HG03139 (cell line): Measurements from ENCODE around the gene PRDM12.
"Not testable (repeated sequence)": the region's sequence is repeated elsewhere in the genome, so short reads cannot be mapped to it uniquely, and the experiment has no call there.

Experiments
- ATAC-seq: cut with Tn5 transposase; IDR thresholded peaks from one replicate; pipeline ENCODE4 v1.9.1; 2021; ENCODE audit not compliant: unreplicated experiment

The PRDM12 gene

DNA sequence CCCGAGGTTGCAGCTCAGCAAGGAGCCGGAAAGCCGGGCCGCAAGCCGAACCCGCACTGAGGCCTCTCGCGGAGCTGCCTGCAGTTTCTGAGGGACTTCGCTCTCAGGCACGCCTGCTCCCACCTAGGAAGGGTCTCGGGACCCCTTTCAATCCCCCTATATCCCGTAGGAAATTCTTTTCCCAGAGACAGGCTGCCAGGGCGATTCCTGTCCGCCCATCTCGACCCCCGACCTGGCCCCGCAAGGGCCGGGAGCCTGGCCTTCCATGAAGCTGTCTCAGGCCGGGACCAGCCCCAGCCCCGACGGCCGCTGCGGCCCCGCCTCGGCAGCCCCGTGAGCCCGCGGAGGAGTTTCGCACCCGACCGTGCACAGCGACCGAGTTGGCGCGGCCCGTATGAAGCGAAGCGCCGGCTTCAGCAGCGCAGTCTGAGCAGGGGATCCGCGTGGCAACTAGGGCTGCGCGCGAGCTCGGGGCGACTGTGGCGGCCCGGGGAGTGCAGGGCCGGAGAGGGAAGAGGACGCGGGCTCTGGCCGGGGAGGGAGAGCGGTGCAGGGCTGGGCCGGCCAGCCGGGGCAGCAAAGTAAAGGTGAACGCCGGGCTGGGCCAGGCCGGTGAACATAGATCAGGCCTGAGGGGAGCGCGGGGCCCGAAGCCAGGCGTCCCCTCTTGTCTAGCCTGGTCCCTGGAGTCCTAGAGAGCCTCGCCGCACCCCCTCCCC, 977 bp upstream of the PRDM12 start:
- no peak for ATAC-seq

DNA sequence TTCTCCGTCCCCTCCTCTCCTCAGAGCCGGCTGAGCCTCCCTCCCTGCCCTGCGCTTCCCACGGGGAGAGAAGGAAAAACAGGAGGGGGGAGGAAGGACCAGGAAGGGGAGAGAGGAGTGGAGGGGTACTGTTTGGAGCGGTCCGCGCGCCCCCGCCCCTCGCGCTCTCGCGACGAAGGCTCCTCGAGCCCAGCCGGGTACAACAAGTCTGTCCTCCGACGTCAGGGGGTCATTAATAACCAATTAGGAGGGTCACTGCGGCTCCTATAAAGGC, 480 bp upstream of the PRDM12 start:
- ATAC-seq, result no peak

DNA sequence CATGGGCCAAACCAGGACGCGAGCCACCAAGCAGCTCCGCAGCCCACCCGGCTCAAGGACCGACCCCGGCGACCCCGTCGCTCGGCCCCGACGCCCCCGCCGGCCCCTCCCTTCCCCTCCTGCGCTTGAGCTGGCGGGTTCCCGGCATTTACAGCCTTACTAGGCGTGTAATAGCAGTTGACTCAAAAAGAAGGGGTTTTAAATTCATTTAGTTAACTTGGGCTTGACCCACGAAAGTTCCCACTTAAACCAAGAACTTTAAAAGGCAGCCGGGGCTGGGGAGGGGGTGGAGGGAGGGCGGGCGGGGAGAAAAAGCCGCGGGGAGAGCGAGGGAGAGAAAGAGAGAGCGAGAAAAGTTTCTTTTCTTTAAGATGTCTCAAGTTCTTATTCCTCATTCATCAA, 636 bp downstream of the PRDM12 start:
- no peak for ATAC-seq

GRCh38 chr9:130665431-130666392, 1.3 kb downstream of the PRDM12 start:
- ATAC-seq, result no peak

GRCh38 chr9:130666393-130667119, 2.2 kb downstream of the PRDM12 start:
- no peak for ATAC-seq

- no peak for ATAC-seq
These were observed 2.7 kb downstream of the PRDM12 start for GRCh38 chr9:130667120-130667435.

GRCh38 chr9:130668196-130668595, 3.8 kb downstream of the PRDM12 start:
- no peak for ATAC-seq

DNA sequence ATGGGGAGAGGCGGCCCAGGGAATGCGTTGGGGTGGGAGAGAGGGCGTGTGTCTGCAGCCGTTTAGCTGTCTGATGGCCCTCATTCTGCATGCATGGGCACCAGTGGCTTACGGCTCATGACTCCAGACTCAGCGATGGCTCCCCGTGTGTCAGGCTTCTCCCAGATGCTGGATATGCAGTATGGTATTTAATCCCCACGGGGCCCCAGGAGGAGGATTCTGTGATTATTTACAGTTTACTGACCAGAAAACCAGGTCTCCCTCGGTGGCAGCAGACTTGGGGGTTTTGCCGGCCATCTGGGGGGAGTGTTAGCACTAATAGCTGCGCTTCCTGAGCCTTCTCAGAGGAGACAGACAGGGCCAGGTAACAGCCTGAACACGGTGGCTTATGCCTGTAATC, 4.3 kb downstream of the PRDM12 start:
- ATAC-seq, result no peak

DNA sequence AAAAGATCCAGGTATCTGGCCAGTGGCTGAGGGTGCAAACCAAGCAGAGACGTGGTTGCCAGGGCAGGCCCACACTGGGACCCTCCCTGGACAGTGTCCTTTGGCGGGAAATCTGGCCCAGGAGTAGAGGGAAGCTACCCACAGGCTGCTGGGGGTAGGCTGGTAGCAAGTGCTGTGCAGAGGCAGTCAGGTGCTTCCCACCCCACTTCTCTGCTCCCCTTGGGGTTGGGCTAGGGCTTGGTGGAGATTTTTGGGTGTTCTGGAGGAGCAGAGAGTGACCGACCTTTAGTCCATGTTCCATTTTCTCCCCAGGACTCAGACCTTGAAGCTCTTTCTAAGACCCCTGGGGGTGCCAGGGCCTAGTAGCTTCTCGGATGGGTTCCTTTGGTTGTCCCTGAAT, 5.6 kb downstream of the PRDM12 start:
- no peak for ATAC-seq

- no peak for ATAC-seq
These were observed 6.2 kb downstream of the PRDM12 start for GRCh38 chr9:130670644-130671043.

GRCh38 chr9:130672466-130672865, 8.1 kb downstream of the PRDM12 start:
- ATAC-seq, result no peak

GRCh38 chr9:130672933-130673615, 8.7 kb downstream of the PRDM12 start:
- ATAC-seq, result no peak

DNA sequence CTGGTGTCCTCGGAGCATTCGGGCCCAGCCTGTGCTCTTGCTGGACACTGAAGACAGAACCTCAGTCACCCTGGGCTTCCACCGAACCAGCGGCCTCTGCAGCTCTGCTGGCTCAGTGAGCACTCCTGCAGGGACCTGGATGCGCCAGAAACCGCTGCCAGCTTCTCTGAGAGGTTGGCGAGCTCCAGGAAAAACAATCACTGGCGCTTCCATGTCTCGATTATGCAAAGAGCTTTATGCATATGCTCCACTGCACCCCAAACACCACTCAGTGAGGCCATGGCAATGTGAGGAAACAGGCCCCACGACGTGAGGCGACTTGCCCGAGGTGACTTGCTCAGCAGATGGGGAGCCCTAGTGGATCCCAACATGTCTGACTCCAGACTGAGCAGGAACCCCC, 11.0 kb downstream of the PRDM12 start:
- ATAC-seq, result no peak

DNA sequence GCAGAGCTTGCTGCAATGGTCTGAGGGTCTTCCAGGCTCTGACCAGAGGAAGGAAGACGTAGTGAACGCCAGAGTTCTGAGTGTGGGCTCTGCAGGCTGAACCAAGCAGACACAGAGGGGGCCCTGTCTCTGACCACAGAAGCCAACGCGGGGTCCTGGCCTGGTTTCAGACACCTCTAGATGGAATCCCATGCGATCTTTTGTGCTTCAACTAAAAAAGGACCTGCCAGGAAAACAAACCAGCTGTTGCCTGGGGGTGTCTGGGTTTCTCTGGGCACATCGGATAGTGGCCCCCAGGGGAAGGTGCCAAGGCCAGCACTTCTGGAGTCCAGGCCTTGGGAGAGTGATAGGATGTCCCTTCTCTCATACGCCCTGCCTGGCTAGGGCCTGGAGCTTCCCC, 12.9 kb downstream of the PRDM12 start:
- ATAC-seq, result no peak

GRCh38 chr9:130680836-130681768, 16.7 kb downstream of the PRDM12 start:
- no peak for ATAC-seq

- no peak for ATAC-seq
These were observed 17.5 kb downstream of the PRDM12 start for GRCh38 chr9:130681769-130682420.

DNA sequence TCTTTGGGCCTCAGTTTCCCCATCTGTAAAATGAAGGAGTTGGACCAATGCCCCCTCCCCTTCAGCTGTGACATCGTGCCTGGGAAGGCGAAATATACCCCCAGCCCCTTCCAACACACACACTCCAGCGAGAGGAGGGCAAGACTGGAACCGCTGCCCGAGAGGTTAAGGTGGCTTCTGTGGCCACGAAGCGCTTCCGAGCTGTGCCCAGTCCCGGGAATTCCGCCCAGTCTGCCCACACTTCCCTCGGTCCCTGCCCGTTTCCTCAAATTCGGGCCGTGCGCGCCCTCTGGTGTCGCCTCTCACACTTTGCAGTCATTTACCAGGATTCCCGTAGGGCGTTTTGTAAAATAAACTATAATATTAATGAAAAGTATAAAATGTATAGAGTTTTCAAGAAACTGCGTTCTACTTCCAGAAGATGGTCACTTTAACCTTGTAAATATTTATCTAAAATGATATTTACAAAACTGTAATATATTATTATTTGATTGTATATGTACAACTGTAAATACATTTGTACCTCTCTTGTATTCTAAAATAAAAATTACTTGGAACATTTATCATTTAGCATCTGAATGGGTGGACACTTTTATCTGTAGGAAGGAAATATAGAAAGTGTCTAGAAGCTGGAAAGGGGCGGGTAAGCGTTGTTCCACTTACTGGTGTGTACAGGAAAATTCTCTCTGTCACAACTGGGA, 18.2 kb downstream of the PRDM12 start:
- no peak for ATAC-seq

- ATAC-seq, result no peak
These were observed 20.7 kb downstream of the PRDM12 start for GRCh38 chr9:130685104-130685503.

- not testable (repeated sequence) for ATAC-seq
These were observed 21.6 kb downstream of the PRDM12 start for GRCh38 chr9:130685945-130686344.
